Kidney epithelial cell (primary cell): ENCODE measurements around the gene MAGI1. TPM values are rescaled to one million over a fixed set of nuclear protein-coding genes. Genes with fewer than 3 reads are reported as not detected.

Experiments used
- DNase-seq: peaks from one replicate; pipeline ENCODE4 v3.0.0-alpha.2; 2010; ENCODE audit warnings: low read depth
- H3K27me3 ChIP-seq: 2 replicates; pipeline ENCODE4 v1.6.0; 2011; ENCODE audit warnings: low read length; ENCODE audit not compliant: control insufficient read depth, insufficient read depth
- H3K36me3 ChIP-seq: 2 replicates; pipeline ENCODE4 v1.5.1; 2011; ENCODE audit warnings: low read length; ENCODE audit not compliant: control insufficient read depth, insufficient read depth
- H3K4me3 ChIP-seq: 2 replicates; pipeline ENCODE4 v1.5.1; 2011; ENCODE audit warnings: low read depth, mild to moderate bottlenecking, control low read depth, low read length
- total RNA-seq: library from RNA; depleted of rRNA; stranded (reverse); fragments of >200 nt; gene quantifications from 2 replicates; pipeline ENCODE4 v1.2.3, GENCODE V29; 2015
- TF ChIP-seq, protein P1 (sequence below): IDR thresholded peaks from 2 replicates; pipeline ENCODE4 v1.5.1; 2011; ENCODE audit warnings: mild to moderate bottlenecking, moderate library complexity, low read length, control low read depth, inconsistent platforms; ENCODE audit not compliant: insufficient read depth, poor library complexity, severe bottlenecking

MAGI1 gene
- total RNA-seq, 1 donor from 2014 or later = 15.8 TPM

DNA sequence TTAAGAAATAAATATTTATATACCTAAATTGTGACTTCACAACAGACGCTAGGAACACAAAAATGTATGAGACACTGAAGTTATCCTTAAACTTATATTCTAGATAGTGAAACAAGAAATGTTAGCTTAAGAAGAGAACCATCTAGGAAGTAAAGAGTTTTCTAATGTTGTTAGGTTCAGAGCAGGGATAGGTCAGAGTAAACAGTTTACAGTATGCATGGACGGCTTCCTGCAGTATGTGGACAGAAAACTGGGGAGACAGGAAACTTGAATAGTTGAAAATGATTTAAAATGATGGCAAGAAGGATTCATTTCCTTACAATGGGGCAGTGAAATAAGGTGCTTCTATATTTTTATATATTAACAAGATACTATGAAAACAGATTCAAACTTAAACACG is 449.8 kb downstream of the MAGI1 start:
- Histone ChIP-seq H3K36me3 (no peaks in the 10 kb centered on the region), H3K27me3 (no peaks in the 10 kb centered on the region), H3K4me3 (no peak overlapping the region)
- no peak for DNase-seq
- TF ChIP-seq, protein P1, sequence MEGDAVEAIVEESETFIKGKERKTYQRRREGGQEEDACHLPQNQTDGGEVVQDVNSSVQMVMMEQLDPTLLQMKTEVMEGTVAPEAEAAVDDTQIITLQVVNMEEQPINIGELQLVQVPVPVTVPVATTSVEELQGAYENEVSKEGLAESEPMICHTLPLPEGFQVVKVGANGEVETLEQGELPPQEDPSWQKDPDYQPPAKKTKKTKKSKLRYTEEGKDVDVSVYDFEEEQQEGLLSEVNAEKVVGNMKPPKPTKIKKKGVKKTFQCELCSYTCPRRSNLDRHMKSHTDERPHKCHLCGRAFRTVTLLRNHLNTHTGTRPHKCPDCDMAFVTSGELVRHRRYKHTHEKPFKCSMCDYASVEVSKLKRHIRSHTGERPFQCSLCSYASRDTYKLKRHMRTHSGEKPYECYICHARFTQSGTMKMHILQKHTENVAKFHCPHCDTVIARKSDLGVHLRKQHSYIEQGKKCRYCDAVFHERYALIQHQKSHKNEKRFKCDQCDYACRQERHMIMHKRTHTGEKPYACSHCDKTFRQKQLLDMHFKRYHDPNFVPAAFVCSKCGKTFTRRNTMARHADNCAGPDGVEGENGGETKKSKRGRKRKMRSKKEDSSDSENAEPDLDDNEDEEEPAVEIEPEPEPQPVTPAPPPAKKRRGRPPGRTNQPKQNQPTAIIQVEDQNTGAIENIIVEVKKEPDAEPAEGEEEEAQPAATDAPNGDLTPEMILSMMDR = no peak

DNA sequence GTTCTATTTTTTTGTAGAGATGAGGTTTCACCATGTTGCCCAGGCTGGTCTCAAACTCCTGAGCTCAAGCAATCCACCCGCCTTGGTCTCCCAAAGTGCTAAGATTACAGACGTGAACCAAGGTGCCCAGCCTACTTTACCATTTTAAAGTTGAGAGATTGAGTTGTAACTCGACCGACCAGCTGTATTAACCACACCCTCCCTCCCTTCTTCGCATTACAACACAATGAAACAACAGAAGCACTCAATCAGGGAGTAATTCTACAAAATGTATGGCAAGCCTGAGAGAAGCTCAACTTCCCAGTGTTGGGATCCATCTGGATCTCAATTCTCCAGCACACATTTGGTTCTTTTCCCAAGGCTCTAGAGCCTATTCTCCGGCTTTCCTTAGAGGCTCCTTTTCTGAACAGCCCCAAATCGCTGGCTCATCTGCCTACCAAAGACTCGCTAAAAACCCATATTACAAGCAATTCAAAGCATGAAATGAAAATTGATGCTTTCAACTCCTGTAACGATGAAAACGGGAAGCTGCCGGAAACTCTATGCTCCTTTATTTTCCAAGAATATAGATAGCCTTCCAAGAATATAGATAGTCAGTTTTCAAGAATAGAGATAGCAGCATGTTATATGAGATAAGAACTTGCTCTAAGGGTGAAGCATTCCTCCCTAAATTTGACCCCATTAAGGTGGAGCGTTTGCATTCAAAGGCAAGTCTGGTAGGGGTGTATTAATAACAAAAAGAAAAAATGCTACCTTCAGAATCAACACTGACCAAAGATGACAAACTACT is 450.9 kb downstream of the MAGI1 start:
- Histone ChIP-seq H3K4me3 (no peak overlapping the region), H3K27me3 (no peaks in the 10 kb centered on the region), H3K36me3 (no peaks in the 10 kb centered on the region)
- TF ChIP-seq, protein P1 = no peak
- no peak for DNase-seq

- Histone ChIP-seq H3K36me3 (no peaks in the 10 kb centered on the region), H3K27me3 (no peaks in the 10 kb centered on the region), H3K4me3 (no peak overlapping the region)
- TF ChIP-seq, protein P1 = no peak
- DNase-seq = no peak
Measured at GRCh38 chr3:65584913-65585312, 453.8 kb downstream of the MAGI1 start.

- DNase-seq = no peak
- Histone ChIP-seq H3K4me3 (no peak overlapping the region), H3K27me3 (no peaks in the 10 kb centered on the region), H3K36me3 (no peaks in the 10 kb centered on the region)
- TF ChIP-seq, protein P1 = no peak
Measured at GRCh38 chr3:65584002-65584401, 454.7 kb downstream of the MAGI1 start.

- Histone ChIP-seq H3K36me3 (no peaks in the 10 kb centered on the region), H3K27me3 (no peaks in the 10 kb centered on the region), H3K4me3 (no peak overlapping the region)
- no peak for DNase-seq
- TF ChIP-seq, protein P1 = no peak
Measured at GRCh38 chr3:65583188-65583587, 455.5 kb downstream of the MAGI1 start.
